GM12864 (cell line): ENCODE data around the gene IFI6.
"Not testable (repeated sequence)": the region's sequence is repeated elsewhere in the genome, so short reads cannot be mapped to it uniquely, and the experiment has no call there.

Experiments used
- DNase-seq: peaks from one replicate; pipeline ENCODE4 v3.0.0-alpha.2; 2011; ENCODE audit warnings: low read depth
- H3K4me3 ChIP-seq: 2 replicates; pipeline ENCODE4 v1.5.1; 2011; ENCODE audit warnings: mild to moderate bottlenecking, low read depth, low read length, control low read depth
- TF ChIP-seq, protein P1 (sequence below): IDR thresholded peaks from 2 replicates; pipeline ENCODE4 v1.5.1; 2011; ENCODE audit warnings: low read depth, mild to moderate bottlenecking, moderate library complexity, low read length, control low read depth, inconsistent platforms; ENCODE audit errors: missing control alignments

The IFI6 gene

DNA sequence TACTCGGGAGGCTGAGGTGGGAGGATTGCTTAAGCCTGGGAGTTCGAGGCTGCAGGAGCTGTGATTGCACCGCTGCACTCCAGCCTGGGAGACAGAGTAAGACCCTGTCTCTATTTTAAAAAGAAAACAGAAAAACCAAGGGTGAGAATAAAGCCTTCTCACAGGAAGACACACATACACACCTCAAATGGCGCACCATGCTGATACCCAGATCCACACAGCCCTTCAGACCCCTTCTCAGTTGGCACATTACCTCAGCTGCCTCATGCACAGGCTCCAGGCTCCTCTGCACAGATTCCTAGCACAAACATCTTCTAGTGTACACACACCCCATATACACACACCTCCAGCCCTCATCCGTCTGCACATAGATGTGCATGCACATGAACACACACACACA, 44.9 kb downstream of the IFI6 start:
- TF ChIP-seq, protein P1, sequence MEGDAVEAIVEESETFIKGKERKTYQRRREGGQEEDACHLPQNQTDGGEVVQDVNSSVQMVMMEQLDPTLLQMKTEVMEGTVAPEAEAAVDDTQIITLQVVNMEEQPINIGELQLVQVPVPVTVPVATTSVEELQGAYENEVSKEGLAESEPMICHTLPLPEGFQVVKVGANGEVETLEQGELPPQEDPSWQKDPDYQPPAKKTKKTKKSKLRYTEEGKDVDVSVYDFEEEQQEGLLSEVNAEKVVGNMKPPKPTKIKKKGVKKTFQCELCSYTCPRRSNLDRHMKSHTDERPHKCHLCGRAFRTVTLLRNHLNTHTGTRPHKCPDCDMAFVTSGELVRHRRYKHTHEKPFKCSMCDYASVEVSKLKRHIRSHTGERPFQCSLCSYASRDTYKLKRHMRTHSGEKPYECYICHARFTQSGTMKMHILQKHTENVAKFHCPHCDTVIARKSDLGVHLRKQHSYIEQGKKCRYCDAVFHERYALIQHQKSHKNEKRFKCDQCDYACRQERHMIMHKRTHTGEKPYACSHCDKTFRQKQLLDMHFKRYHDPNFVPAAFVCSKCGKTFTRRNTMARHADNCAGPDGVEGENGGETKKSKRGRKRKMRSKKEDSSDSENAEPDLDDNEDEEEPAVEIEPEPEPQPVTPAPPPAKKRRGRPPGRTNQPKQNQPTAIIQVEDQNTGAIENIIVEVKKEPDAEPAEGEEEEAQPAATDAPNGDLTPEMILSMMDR = no peak
- no peak for DNase-seq
- no peak overlapping the region for H3K4me3 ChIP-seq

DNA sequence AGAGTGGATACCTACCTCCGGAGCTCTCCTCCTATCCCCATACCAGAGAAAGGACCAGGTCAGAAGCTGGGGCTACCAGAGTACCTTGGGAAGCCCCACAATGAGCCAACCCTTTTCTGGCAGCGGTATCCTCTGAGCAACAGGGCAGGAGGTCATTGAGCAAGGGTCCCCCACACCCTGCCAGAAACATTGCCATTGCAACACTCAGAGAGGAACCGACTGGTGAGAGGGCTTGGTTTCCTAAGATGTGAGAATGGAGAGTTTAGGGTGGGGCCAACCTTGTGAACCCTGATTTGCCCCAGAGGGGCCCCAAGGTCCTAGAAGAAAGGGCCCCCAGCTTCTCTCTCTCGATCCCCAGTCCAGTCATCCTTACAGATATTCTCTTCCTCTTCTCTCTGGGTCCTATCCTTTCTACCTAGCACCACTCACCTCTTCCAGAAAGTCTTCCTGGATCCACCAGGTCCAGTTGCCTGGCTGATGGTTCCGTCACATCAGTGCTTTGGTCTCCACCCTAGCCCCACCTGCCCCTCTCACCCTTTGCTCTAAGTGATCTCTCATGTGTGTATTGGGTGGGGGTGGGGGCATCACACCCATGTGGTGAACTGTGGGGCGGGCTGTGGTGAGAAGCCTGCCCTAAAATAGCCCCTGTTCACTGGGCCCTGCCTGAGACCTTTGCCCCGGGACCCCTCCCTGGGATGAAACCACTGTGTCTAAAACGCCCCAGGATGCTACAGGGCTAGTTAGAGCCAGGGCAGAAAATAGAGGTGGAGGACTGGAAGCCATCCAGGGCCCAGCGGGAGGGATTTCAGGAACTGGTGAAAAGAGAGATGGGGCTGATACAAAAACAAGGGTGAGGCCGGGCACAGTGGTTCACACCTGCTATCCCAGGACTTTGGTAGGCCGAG, 45.7 kb downstream of the IFI6 start:
- TF ChIP-seq, protein P1 = no peak
- peak overlapping the region; percentile 8; the same call in 1 of the 2 replicates for H3K4me3 ChIP-seq
- no peak for DNase-seq

DNA sequence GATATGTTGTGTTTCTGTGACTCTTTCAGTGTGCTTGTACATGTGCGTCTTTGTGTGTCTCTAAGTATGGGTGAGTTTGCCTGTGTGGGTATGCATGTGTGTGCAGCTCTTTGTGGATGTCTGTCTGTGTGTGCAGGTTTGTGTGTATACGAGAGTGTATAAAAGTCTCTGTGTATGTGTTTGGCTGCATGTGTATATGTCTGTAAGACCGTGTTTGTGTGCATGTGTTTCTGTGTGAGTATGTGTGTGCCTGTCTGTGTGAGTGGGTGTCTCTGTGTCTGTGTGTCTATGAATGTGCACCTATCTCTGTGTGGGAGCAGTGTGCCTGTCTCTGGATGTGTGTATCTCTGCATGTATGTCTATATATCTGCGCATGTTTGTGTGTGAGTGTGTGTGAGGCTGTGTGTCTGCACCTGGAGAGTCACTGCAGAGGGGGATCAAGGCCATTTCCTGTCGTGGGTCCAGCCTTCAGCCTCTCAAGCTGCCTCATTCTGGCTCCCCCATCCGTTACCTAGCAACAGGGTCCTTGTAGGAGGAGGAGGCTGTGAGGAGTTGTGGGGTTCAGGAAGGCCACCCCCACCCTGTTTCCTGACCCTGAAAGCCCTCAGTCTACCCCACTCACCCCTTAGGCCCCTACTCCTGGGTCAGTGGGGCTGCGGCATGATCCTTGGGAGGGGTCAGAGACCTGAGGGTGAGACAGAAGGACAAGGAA, 47.4 kb downstream of the IFI6 start:
- DNase-seq = no peak
- no peak overlapping the region for H3K4me3 ChIP-seq

DNA sequence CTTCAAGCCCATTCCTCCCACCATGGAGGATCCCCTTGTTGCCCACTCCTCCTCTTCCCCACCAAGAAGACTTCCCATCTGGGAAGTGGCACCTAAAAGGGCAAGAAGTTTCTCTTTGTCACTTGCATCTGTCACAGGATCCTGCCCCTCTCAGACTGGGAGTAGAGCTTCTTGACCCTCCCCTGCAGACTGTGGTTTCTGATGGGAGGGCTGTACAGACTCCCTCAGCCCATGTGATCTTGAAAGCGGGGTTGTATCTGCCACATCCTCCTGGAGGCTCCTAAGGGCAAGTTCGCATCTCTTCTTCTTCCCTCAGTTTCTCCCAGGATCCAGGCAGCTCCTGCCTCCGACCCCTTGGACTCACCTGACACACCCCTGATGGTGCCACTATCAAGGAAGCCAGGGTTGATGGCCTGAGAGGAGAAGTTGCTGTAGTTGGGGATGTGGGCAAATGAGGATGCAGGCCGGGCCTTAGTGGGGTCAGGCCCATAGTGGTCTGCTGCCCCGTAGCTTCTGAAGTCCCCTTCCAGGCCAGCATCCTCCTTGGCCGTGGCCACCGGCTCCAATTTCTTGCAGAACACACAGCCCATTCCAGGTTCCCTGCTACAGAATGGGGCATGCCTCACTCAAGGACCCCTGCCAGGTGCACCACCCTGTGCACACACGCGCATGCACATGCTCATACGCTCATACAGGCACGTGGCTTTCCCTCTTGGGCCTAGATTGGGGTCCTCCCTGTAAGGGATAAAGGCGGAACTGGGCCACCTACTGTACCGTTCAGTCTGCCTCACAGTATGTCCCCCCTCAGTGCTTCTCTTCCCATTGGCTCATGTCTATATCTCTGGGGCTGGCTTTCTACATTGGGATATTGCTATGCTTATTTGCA, 48.4 kb downstream of the IFI6 start:
- no peak for DNase-seq
- TF ChIP-seq, protein P1 = no peak
- no peak overlapping the region for H3K4me3 ChIP-seq

More for the DNA sequence above, 47.4 kb downstream of the IFI6 start:
- TF ChIP-seq, protein P1 = no peak

DNA sequence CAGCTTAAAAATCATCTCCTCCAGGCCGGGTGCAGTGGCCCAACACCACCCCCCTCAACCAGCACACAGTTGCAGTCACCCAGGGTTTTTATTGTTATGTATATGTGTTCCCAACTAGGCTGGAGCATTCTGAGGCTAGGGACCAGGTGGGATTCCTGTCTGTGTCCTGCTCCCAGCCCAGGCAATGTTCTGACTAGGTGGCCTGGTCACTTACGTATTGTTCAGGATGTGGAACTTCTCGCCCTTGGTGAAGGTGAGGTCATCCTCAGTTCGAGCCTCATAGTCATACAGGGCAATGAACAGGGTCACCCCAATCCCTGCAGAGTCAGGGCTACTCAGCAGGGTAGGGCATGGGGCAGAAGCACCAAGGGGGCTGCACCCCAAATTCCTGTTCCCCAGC, 49.2 kb downstream of the IFI6 start:
- TF ChIP-seq, protein P1 = no peak
- H3K4me3 ChIP-seq = no peak overlapping the region
- DNase-seq = no peak

DNA sequence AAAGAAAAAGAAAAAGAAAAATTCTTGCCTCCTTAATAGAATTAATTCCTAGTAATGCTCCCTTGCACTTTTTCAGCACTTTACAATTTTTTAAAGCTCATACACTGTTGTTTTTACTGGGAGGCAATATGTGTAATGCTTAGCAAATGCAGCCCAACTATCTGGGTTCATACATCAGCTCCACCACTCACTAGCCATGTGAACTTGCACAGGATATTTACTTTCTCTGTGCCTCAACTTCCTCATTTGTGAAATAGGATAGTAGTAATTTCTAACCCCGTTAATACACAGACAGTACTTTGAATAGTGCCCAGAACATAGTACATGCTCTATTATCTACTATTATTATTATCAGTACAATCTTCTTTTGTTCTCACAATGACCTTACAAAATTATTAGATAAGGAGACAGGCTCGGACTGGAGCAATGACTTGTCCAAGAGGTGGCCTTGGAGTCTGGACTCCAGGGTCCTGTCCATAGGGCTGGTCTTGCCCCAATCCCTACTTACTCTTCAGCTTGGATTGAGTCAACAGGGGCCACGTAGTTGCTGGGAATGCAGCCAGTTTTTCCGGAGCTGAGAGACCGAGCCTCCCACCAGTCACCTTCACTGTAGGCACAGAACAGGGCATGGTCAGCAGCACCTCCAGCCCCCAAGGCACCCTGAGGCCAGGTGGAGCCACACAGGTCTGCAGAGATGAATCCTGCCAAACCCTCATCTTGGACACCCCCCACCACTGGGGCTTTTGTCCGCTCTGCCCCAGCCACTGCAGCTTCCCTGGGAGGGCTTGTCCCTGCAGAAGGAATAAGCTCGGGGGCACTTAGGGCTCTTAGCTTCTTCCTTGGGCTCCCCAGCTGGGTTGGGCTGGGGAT, 50.7 kb downstream of the IFI6 start:
- H3K4me3 ChIP-seq = no peak overlapping the region
- DNase-seq = no peak
- TF ChIP-seq, protein P1 = no peak

DNA sequence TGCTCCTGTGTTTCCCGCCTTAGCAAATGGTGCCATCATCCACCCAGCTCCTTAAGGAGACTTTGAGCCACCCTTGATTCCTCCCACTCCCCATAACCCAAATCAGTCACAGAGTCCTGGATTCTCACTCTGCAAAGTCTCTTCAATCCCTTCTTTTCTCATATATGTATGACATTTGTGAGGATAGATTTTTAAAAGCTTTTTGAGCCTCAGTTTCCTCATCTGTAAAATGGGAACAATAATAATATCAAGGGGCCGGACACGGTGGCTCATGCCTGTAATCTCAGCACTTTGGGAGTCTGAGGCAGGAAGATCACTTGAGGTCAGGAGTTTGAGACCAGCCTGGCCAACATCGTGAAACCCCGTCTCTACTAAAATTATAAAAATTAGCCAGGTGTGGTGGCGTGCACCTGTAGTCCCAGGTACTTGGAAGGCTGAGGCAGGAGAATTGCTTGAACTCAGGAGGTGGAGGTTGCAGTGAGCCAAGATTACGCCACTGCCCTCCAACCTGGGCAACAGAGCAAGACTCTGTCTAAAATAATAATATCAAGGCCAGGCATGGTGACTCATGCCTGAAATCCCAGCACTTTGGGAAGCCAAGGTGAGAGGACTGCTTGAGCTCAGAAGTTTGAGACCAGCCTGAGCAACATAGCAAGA, 52.1 kb downstream of the IFI6 start:
- not testable (repeated sequence) for H3K4me3 ChIP-seq, DNase-seq
